ENCODE results near the gene C5orf47. TPM values are rescaled to one million over a fixed set of nuclear protein-coding genes. Genes with fewer than 3 reads are reported as not detected.

The C5orf47 gene
- total RNA-seq, 1 experiment from 2014 or later = not detected

DNA sequence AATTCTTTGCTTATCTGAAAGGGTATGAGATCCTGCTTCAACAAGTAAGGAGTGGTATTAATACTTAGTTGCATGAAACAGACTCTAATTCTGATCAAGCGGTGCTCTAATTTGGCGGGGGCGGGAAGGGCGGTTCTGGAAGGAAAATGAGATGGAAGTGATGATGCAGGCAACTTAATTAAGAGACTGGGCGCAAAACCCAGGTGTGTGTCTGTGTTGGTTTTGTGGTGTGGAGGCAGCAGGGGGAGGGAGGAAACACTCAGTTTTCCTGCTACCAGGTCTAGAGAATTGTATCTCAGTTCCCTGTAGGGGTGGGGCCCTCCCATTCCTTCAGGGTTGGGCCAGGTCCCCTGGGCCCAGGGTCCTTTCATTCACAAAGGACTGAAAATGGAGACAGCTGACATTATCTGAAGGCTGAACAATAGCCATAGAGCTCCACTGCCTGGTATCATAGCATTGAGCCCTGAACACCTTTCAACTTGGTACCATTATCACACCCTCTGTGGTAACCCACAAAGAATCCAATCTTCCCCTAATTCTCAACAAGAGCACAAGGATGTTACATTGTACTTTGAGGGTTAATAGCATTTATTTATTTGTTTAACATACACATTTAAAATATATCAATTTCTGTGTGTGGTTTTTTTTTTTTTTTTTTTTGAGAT is 17.2 kb upstream of the C5orf47 start:
- RAD21 ChIA-PET (ENCODE audit: low non-redundant PET in 1 of 2, low total read pairs in 2 of 2, uncharacterized antibody in 2 of 2, unreplicated experiment in 2 of 2) = no interaction called here
- TF ChIP-seq, protein P1, sequence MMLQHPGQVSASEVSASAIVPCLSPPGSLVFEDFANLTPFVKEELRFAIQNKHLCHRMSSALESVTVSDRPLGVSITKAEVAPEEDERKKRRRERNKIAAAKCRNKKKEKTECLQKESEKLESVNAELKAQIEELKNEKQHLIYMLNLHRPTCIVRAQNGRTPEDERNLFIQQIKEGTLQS (IDR thresholded peaks at IDR 0.05) = no peak
- TF ChIP-seq JUND (IDR thresholded peaks at IDR 0.05) (no peak), YY1 (IDR thresholded peaks at IDR 0.05; ENCODE audit: extremely low read depth, insufficient replicate concordance, low read depth, low read length) (no peak), RAD21 (IDR thresholded peaks at IDR 0.05; ENCODE audit: low read depth) (no peak), EZH2 (IDR thresholded peaks at IDR 0.05) (no peak), FOSL1 (IDR thresholded peaks at IDR 0.05; ENCODE audit: low read depth) (no peak), ZFX (IDR thresholded peaks at IDR 0.05) (no peak), SIN3A (IDR thresholded peaks at IDR 0.05; ENCODE audit: low read depth) (no peak), ZNF274 (IDR thresholded peaks at IDR 0.05; ENCODE audit: low read depth, low read length) (no peak), CEBPB (IDR thresholded peaks at IDR 0.05; ENCODE audit: low read depth) (no peak), SRF (IDR thresholded peaks at IDR 0.05; ENCODE audit: low read depth) (no peak)
- TF ChIP-seq, protein P2, sequence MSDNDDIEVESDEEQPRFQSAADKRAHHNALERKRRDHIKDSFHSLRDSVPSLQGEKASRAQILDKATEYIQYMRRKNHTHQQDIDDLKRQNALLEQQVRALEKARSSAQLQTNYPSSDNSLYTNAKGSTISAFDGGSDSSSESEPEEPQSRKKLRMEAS (IDR thresholded peaks at IDR 0.05) = no peak
- no TSS peak for BruUV-seq (replicated peaks)

More for the DNA sequence above, 17.2 kb upstream of the C5orf47 start:
- Histone ChIP-seq H3K9me2 (ENCODE audit: insufficient read depth) (no peaks in the 10 kb centered on the region), H3K27ac (ENCODE audit: low read depth, low read length) (no peak overlapping the region), H4K20me1 (ENCODE audit: insufficient read depth) (no peaks in the 10 kb centered on the region), H3K9me3 (ENCODE audit: control insufficient read depth in 1 of 2, insufficient read depth in 1 of 2, low read depth in 1 of 2, low read length in 2 of 2) (no peaks in the 10 kb centered on the region), H3K27me3 (ENCODE audit: insufficient read depth, low read length) (no peaks in the 10 kb centered on the region), H3K4me1 (ENCODE audit: control insufficient read depth in 1 of 2, insufficient read depth in 2 of 2, low read length in 2 of 2) (peaks cover 0 to 9% of the 10 kb centered on the region in 2 experiments; a peak in 2 of 4 replicates), H3K9ac (ENCODE audit: low read length) (no peak overlapping the region), H3K36me3 (ENCODE audit: control insufficient read depth in 1 of 2, insufficient read depth in 2 of 2, low read length in 2 of 2) (no peaks in the 10 kb centered on the region), H2AFZ (ENCODE audit: low read depth, low read length, poor library complexity, severe bottlenecking) (no peak overlapping the region), H3K4me2 (ENCODE audit: low read length) (no peak overlapping the region), H3K4me3 (replicated peaks in 1 of 2; ENCODE audit: low read depth in 1 of 2, low read length in 2 of 2) (no peak overlapping the region), H3K79me2 (ENCODE audit: insufficient read depth, low read length) (no peaks in the 10 kb centered on the region)
- ChIA-PET POLR2A (interaction anchor here (0.7 kb wide), 1 partner anchor 207 kb away, joined by 3 read pairs; no protein-coding TSS in a partner anchor), CTCF (interaction anchor here (1.7 to 4.8 kb wide), 3 partner anchors 9 to 354 kb away, joined by 5 to 73 read pairs (median 7); partner anchors contain the start of gene BOD1)
- intact Hi-C loops (cut with micrococcal nuclease) = loop anchor here (2.0 to 10.0 kb wide), 3 partner anchors 207 to 680 kb away; no protein-coding TSS in a partner anchor
- ATAC-seq (no peak), DNase-seq (ENCODE audit: low read depth, low spot score) (no peak)

Data from HCT116 (cell line).